HCT116 (cell line): Measurements from ENCODE around the gene CCDC85B. TPM values are rescaled to one million over a fixed set of nuclear protein-coding genes. Genes with fewer than 3 reads are reported as not detected.

Source experiments
- ATAC-seq: fragments of 200-7000 bp; cut with Tn5 transposase; 2 replicates; pipeline ENCODE4 v1.9.1; 2020; ENCODE audit warnings: mild to moderate bottlenecking, moderate library complexity
- BruUV-seq: library from RNA; stranded (reverse); fragments of 400-500 nt; replicated peaks from 2 replicates; lab custom pipeline; 2021; lab: Mats Ljungman, UMichigan
- CTCF ChIA-PET: fragments of 300-600 bp; sonication (Branson Sonifier 250); formaldehyde crosslinking; loops from one replicate; lab custom pipeline; 2021; ENCODE audit warnings: antibody characterized with exemption; lab: Charles Lee
- POLR2A ChIA-PET: fragments of 300-600, 350-600 bp; sonication (Branson Sonifier 250); formaldehyde crosslinking; loops from one replicate; lab custom pipeline; 2021; ENCODE audit warnings: antibody characterized with exemption; lab: Charles Lee
- RAD21 ChIA-PET, 2 experiments: fragments of 300-600 bp; sonication (Branson Sonifier 250); formaldehyde crosslinking; loops; one replicate each; lab custom pipeline; 2023; ENCODE audit warnings: low total read pairs in 2 of 2; ENCODE audit not compliant: uncharacterized antibody in 2 of 2, unreplicated experiment in 2 of 2, low non-redundant PET in 1 of 2; lab: Charles Lee
- DNase-seq: peaks from one replicate; pipeline ENCODE4 v3.0.0-alpha.2; 2010; ENCODE audit warnings: low read depth, low spot score
- H2AFZ ChIP-seq: fragments of 200-600 bp; shearing (Covaris generic), sonication (generic); 2 replicates; pipeline ENCODE4 v1.6.1; 2017; ENCODE audit warnings: low read depth, mixed run types, mixed read lengths, antibody characterized with exemption, low read length; ENCODE audit not compliant: poor library complexity, severe bottlenecking
- H3K27ac ChIP-seq: 2 replicates; pipeline ENCODE4 v1.5.1; 2012; ENCODE audit warnings: low read depth, low read length
- H3K27me3 ChIP-seq: fragments of 200-600 bp; sonication (generic); 2 replicates; pipeline ENCODE4 v1.6.1; 2016; ENCODE audit warnings: mixed run types, low read length, mixed read lengths; ENCODE audit not compliant: insufficient read depth
- H3K36me3 ChIP-seq, 2 experiments: fragments of 200-500 bp in 1 of 2; fragments of 200-600 bp in 1 of 2; sonication (Bioruptor generic) in 1 of 2; sonication (generic) in 1 of 2; 2 replicates each; pipeline versions ENCODE4 v1.5.1 to v1.6.1; 2014 to 2016; ENCODE audit warnings: low read length in 2 of 2, inconsistent platforms in 1 of 2, mixed read lengths in 1 of 2, mixed run types in 1 of 2; ENCODE audit not compliant: insufficient read depth in 2 of 2, control insufficient read depth in 1 of 2
- H3K4me1 ChIP-seq, 2 experiments: fragments of 200-600 bp in 1 of 2; sonication (generic) in 1 of 2; 2 replicates each; pipeline versions ENCODE4 v1.5.1 to v1.6.1; 2012 to 2017; ENCODE audit warnings: low read length in 2 of 2, inconsistent platforms in 1 of 2, mild to moderate bottlenecking in 1 of 2, mixed read lengths in 1 of 2, mixed run types in 1 of 2, moderate library complexity in 1 of 2; ENCODE audit not compliant: insufficient read depth in 2 of 2, control insufficient read depth in 1 of 2
- H3K4me2 ChIP-seq: fragments of 200-600 bp; sonication (generic); 2 replicates; pipeline ENCODE4 v1.6.1; 2017; ENCODE audit warnings: mixed run types, low read length, mixed read lengths
- H3K4me3 ChIP-seq, 2 experiments: fragments of 200-600 bp in 1 of 2; sonication (generic) in 1 of 2; replicated peaks in 1 of 2; 2 replicates each; pipeline ENCODE4 v1.5.1; 2011 to 2016; ENCODE audit warnings: low read length in 2 of 2, control low read depth in 1 of 2, low read depth in 1 of 2, mild to moderate bottlenecking in 1 of 2, mixed read lengths in 1 of 2, mixed run types in 1 of 2
- H3K79me2 ChIP-seq: fragments of 200-600 bp; sonication (generic); 2 replicates; pipeline ENCODE4 v1.6.1; 2017; ENCODE audit warnings: mild to moderate bottlenecking, mixed run types, low read length, moderate library complexity, mixed read lengths; ENCODE audit not compliant: insufficient read depth
- H3K9ac ChIP-seq: fragments of 200-600 bp; sonication (generic); 2 replicates; pipeline ENCODE4 v1.6.1; 2016; ENCODE audit warnings: low read length, mixed read lengths
- H3K9me2 ChIP-seq: fragments of 200-600 bp; sonication (generic), shearing (Covaris generic); 2 replicates; pipeline ENCODE4 v1.6.1; 2017; ENCODE audit warnings: mixed run types, mild to moderate bottlenecking, moderate library complexity; ENCODE audit not compliant: insufficient read depth
- H3K9me3 ChIP-seq, 2 experiments: fragments of 200-500 bp in 1 of 2; fragments of 200-600 bp in 1 of 2; sonication (Bioruptor generic) in 1 of 2; sonication (generic) in 1 of 2; 2 replicates each; pipeline ENCODE4 v1.6.1; 2014 to 2017; ENCODE audit warnings: low read length in 2 of 2, mixed read lengths in 2 of 2, inconsistent platforms in 1 of 2, low read depth in 1 of 2, mild to moderate bottlenecking in 1 of 2, mixed run types in 1 of 2, moderate library complexity in 1 of 2; ENCODE audit not compliant: control insufficient read depth in 1 of 2, insufficient read depth in 1 of 2
- H4K20me1 ChIP-seq: fragments of 200-600 bp; sonication (generic), shearing (Covaris generic); 2 replicates; pipeline ENCODE4 v1.6.1; 2017; ENCODE audit warnings: mixed run types, mild to moderate bottlenecking, moderate library complexity; ENCODE audit not compliant: insufficient read depth
- CTCF ChIP-seq, 3 experiments: fragments of 200-600 bp in 1 of 3; sonication (generic) in 1 of 3; IDR thresholded peaks in 2 of 3; conservative IDR thresholded peaks in 1 of 3; 2 replicates each; pipeline ENCODE4 v1.5.1; 2012 to 2017; ENCODE audit warnings: low read depth in 2 of 3, low read length in 2 of 3, antibody characterized with exemption in 1 of 3, borderline replicate concordance in 1 of 3, control low read depth in 1 of 3, mild to moderate bottlenecking in 1 of 3, mixed read lengths in 1 of 3, mixed run types in 1 of 3, moderate library complexity in 1 of 3; ENCODE audit not compliant: insufficient read depth in 1 of 3
- JUND ChIP-seq: IDR thresholded peaks from 2 replicates; pipeline ENCODE4 v1.6.1; 2012
- MAX ChIP-seq: IDR thresholded peaks from 2 replicates; pipeline ENCODE4 v1.6.1; 2012
- REST ChIP-seq: IDR thresholded peaks from 2 replicates; pipeline ENCODE4 v1.6.1; 2012; ENCODE audit warnings: low read depth
- SP1 ChIP-seq: IDR thresholded peaks from 2 replicates; pipeline ENCODE4 v1.6.1; 2012; ENCODE audit warnings: low read depth
- TCF7L2 ChIP-seq: IDR thresholded peaks from 2 replicates; pipeline ENCODE4 v1.7.0; 2011; ENCODE audit warnings: borderline replicate concordance, inconsistent platforms; ENCODE audit not compliant: insufficient read depth, insufficient read length; ENCODE audit errors: extremely low read depth
- ZBTB33 ChIP-seq: IDR thresholded peaks from 2 replicates; pipeline ENCODE4 v1.6.1; 2011; ENCODE audit warnings: mild to moderate bottlenecking, low read length, moderate library complexity; ENCODE audit not compliant: insufficient replicate concordance; ENCODE audit errors: extremely low read depth
- intact Hi-C: fragments of 100-400 bp; cut with micrococcal nuclease; formaldehyde crosslinking; loops from 2 replicates; pipeline ENCODE4 v1.10.0; 2022
- total RNA-seq: library from RNA; stranded (reverse); gene quantifications from one replicate; pipeline ENCODE4 v1.2.1, GENCODE V29; 2021; ENCODE audit not compliant: unreplicated experiment

Gene CCDC85B
- total RNA-seq, 1 experiment from 2014 or later: 84.3 TPM

GRCh38 chr11:65912845-65913244 is 22.4 kb downstream of the CCDC85B start:
- intact Hi-C loops: no loop called here
- Histone ChIP-seq H3K4me1 (peaks cover 67 to 97% of the 10 kb centered on the region in 2 experiments), H3K79me2 (peaks cover 21% of the 10 kb centered on the region)
- TF ChIP-seq ZBTB33 (no peak), JUND (no peak), MAX (no peak), TCF7L2 (no peak), SP1 (no peak), REST (no peak), CTCF (IDR thresholded peaks at IDR 0.05 in 2 of 3, conservative IDR thresholded peaks at IDR 0.05 in 1 of 3; ENCODE audit: borderline replicate concordance in 1 of 3, insufficient read depth in 1 of 3, low read depth in 2 of 3, low read length in 2 of 3) (no peak)
- TF ChIP-seq, all 23 proteins: peak for 0
- Histone ChIP-seq H4K20me1 (no peaks in the 10 kb centered on the region), H3K36me3 (no peaks in the 10 kb centered on the region; a peak in 1 of 4 replicates), H3K27me3 (no peaks in the 10 kb centered on the region), H3K4me2 (peak overlapping the region; percentile 96), H3K9me2 (no peaks in the 10 kb centered on the region), H3K4me3 (no peak overlapping the region), H2AFZ (no peak overlapping the region), H3K9ac (peak overlapping the region; percentile 75), H3K27ac (peak overlapping the region; percentile 75), H3K9me3 (no peaks in the 10 kb centered on the region)
- ChIA-PET POLR2A (interaction anchor here (0.6 to 4.8 kb wide), 4 partner anchors 10 to 23 kb away, joined by 3 to 39 read pairs (median 20); partner anchors contain the start of genes CCDC85B, FIBP and FOSL1), CTCF (interaction anchor here (2.9 kb wide), 1 partner anchor 24 kb away, joined by 19 read pairs; the partner anchor contains the start of genes CCDC85B and FIBP), RAD21 (interaction anchor here in 1 of 2 experiments (0.7 kb wide), 1 partner anchor 24 kb away, joined by 3 read pairs; the partner anchor contains the start of gene FIBP)
- DNase-seq (no peak), ATAC-seq (no peak)
- no TSS peak for BruUV-seq
